Measurements from ENCODE around the gene CGNL1. TPM values are rescaled to one million over a fixed set of nuclear protein-coding genes. Genes with fewer than 3 reads are reported as not detected.

Gene CGNL1
- total RNA-seq, 1 donor from 2014 or later = 20.6 TPM

- DNase-seq = no peak
These were observed 23.6 kb upstream of the CGNL1 start for GRCh38 chr15:57352535-57353316.

GRCh38 chr15:57353317-57353804, 22.9 kb upstream of the CGNL1 start:
- DNase-seq = peak; percentile 57

GRCh38 chr15:57354436-57355123, 21.7 kb upstream of the CGNL1 start:
- DNase-seq = no peak

- DNase-seq = no peak
These were observed 21.0 kb upstream of the CGNL1 start for GRCh38 chr15:57355259-57355658.

GRCh38 chr15:57356178-57356577, 20.1 kb upstream of the CGNL1 start:
- peak; percentile 67 for DNase-seq

- DNase-seq = peak; percentile 63
These were observed 19.7 kb upstream of the CGNL1 start for GRCh38 chr15:57356636-57357035.

- peak; percentile 52 for DNase-seq
These were observed 18.5 kb upstream of the CGNL1 start for GRCh38 chr15:57357799-57358198.

- DNase-seq = no peak
These were observed 17.7 kb upstream of the CGNL1 start for GRCh38 chr15:57358571-57358970.

- no peak for DNase-seq
These were observed 12.6 kb upstream of the CGNL1 start for GRCh38 chr15:57363661-57364060.

GRCh38 chr15:57364282-57365007, 11.9 kb upstream of the CGNL1 start:
- peak; percentile 46 for DNase-seq

- DNase-seq = no peak
These were observed 8.7 kb upstream of the CGNL1 start for GRCh38 chr15:57367556-57367955.

- no peak for DNase-seq
These were observed 5.4 kb upstream of the CGNL1 start for GRCh38 chr15:57370929-57371328.

GRCh38 chr15:57373251-57373881, 2.9 kb upstream of the CGNL1 start:
- no peak for DNase-seq

GRCh38 chr15:57373882-57374276, 2.4 kb upstream of the CGNL1 start:
- no peak for DNase-seq

GRCh38 chr15:57376696-57377477, 582 bp downstream of the CGNL1 start:
- peak; percentile 66 for DNase-seq

GRCh38 chr15:57377478-57377847, 1.2 kb downstream of the CGNL1 start:
- no peak for DNase-seq

- DNase-seq = no peak
These were observed 3.2 kb downstream of the CGNL1 start for GRCh38 chr15:57379487-57379886.

GRCh38 chr15:57380854-57381253, 4.5 kb downstream of the CGNL1 start:
- DNase-seq = no peak

GRCh38 chr15:57382215-57382614, 5.9 kb downstream of the CGNL1 start:
- peak; percentile 79 for DNase-seq

GRCh38 chr15:57382969-57383368, 6.7 kb downstream of the CGNL1 start:
- DNase-seq = no peak

GRCh38 chr15:57384024-57384423, 7.7 kb downstream of the CGNL1 start:
- peak; percentile 49 for DNase-seq

GRCh38 chr15:57384816-57385215, 8.5 kb downstream of the CGNL1 start:
- DNase-seq = no peak

All from tongue (tissue), 2 donors.